Left lung (tissue), 10 donors: ENCODE results near the gene RASA3. TPM values are rescaled to one million over a fixed set of nuclear protein-coding genes. Genes with fewer than 3 reads are reported as not detected.
A peak's percentile ranks its signal among the peaks of the same experiment; 100 is the strongest.

Experiments used
- ATAC-seq: fragments of 200-7000 bp; cut with Tn5 transposase; one replicate; pipeline ENCODE4 v1.9.1; 2020; ENCODE audit warnings: moderate library complexity
- DNase-seq, 4 donors: peaks; one replicate each; pipeline ENCODE4 v3.0.0-alpha.2; 2013 to 2020
- H3K27ac ChIP-seq, 2 donors: fragments of 200-600 bp; sonication (generic) in 1 of 2; one replicate each; pipeline versions ENCODE4 v1.5.0 to v1.8.0; 2020 to 2021
- H3K27me3 ChIP-seq, 2 donors: fragments of 200-600 bp; sonication (generic) in 1 of 2; one replicate each; pipeline versions ENCODE4 v1.5.0 to v1.8.0; 2020 to 2021
- H3K36me3 ChIP-seq, 2 donors: fragments of 200-600 bp; sonication (generic) in 1 of 2; one replicate each; pipeline versions ENCODE4 v1.5.0 to v1.8.0; 2020 to 2021
- H3K4me1 ChIP-seq, 2 donors: fragments of 200-600 bp; one replicate each; pipeline ENCODE4 v1.8.0; 2021
- H3K4me3 ChIP-seq, 2 donors: fragments of 200-600 bp; sonication (generic) in 1 of 2; one replicate each; pipeline versions ENCODE4 v1.5.0 to v1.8.0; 2020 to 2021; ENCODE audit warnings: mild to moderate bottlenecking in 1 of 2
- H3K9me3 ChIP-seq, 2 donors: fragments of 200-600 bp; sonication (generic) in 1 of 2; one replicate each; pipeline versions ENCODE4 v1.5.0 to v1.8.0; 2020 to 2021
- CTCF ChIP-seq, 2 donors: fragments of 200-600 bp; sonication (generic) in 1 of 2; IDR thresholded peaks; one replicate each; pipeline versions ENCODE4 v1.5.0 to v1.8.0; 2021; ENCODE audit warnings: antibody characterized with exemption in 2 of 2
- intact Hi-C, 2 donors: fragments of 100-400 bp; cut with DNase I; formaldehyde crosslinking; loops; one replicate each; pipeline versions ENCODE4 v1.11.2 to v1.14.2; 2022
- polyA plus RNA-seq, 6 donors: library from polyadenylated mRNA; unstranded; fragments of 120-200 nt; gene quantifications; one replicate each; pipeline ENCODE4 v1.2.1, GENCODE V29; 2013; ENCODE audit not compliant: insufficient read length in 6 of 6
- total RNA-seq, 2 donors: library from RNA; stranded (reverse); fragmentation: NEBNext Ultra II Directional; extraction: Animal tissue kit (Norgen Biotek cat#: 25700); gene quantifications; one replicate each; pipeline ENCODE4 v1.2.1, GENCODE V29; 2021
- donor health status: DM: no; HTN: yes; CAD: no.
- donor health status: DM: no; HTN: no; CAD: no.

Gene RASA3
- total and polyA plus RNA-seq, 8 donors: 11.4 to 22.2 (median 12.7) TPM

GRCh38 chr13:114035186-114035582 lies 97.2 kb downstream of the RASA3 start:
- H3K4me1 ChIP-seq: peaks cover 0 to 13% of the 10 kb centered on the region in 2 donors
- H3K27me3 ChIP-seq: no peaks in the 10 kb centered on the region
- no peak overlapping the region for H3K27ac ChIP-seq
- no peak for DNase-seq
- TF ChIP-seq CTCF (IDR thresholded peaks at IDR 0.05): no peak
- intact Hi-C loops: no loop called here
- no peak for ATAC-seq
- no peaks in the 10 kb centered on the region for H3K9me3 ChIP-seq
- no peaks in the 10 kb centered on the region for H3K36me3 ChIP-seq
- H3K4me3 ChIP-seq: no peak overlapping the region

- peaks cover 0 to 13% of the 10 kb centered on the region in 2 donors for H3K4me1 ChIP-seq
- H3K9me3 ChIP-seq: no peaks in the 10 kb centered on the region
- ATAC-seq: no peak
- no peak for TF ChIP-seq CTCF (IDR thresholded peaks at IDR 0.05)
- DNase-seq: no peak
- H3K4me3 ChIP-seq: no peak overlapping the region
- H3K27me3 ChIP-seq: no peaks in the 10 kb centered on the region
- peak overlapping the region in 1 of 2 donors; percentile 3 for H3K27ac ChIP-seq
- intact Hi-C loops: no loop called here
- peaks cover 0 to 5% of the 10 kb centered on the region in 2 donors for H3K36me3 ChIP-seq
These were observed 97.9 kb downstream of the RASA3 start for GRCh38 chr13:114034481-114034891.

- Histone ChIP-seq H3K9me3 (no peaks in the 10 kb centered on the region), H3K4me3 (no peak overlapping the region), H3K27me3 (no peaks in the 10 kb centered on the region), H3K4me1 (peaks cover 0 to 13% of the 10 kb centered on the region in 2 donors), H3K27ac (no peak overlapping the region), H3K36me3 (peaks cover 0 to 6% of the 10 kb centered on the region in 2 donors)
- DNase-seq: no peak
- TF ChIP-seq CTCF (IDR thresholded peaks at IDR 0.05): no peak
- ATAC-seq: no peak
- intact Hi-C loops: no loop called here
These were observed 98.7 kb downstream of the RASA3 start for GRCh38 chr13:114033541-114034315.

- no peak overlapping the region for H3K27ac ChIP-seq
- no peaks in the 10 kb centered on the region for H3K27me3 ChIP-seq
- H3K4me3 ChIP-seq: no peak overlapping the region
- H3K36me3 ChIP-seq: peaks cover 0 to 7% of the 10 kb centered on the region in 2 donors
- ATAC-seq (no peak), DNase-seq (peak in 1 of 4 donors; percentile 55)
- H3K9me3 ChIP-seq: no peaks in the 10 kb centered on the region
- TF ChIP-seq CTCF (IDR thresholded peaks at IDR 0.05): no peak
- intact Hi-C loops: no loop called here
- peaks cover under 1 to 13% of the 10 kb centered on the region in 2 donors for H3K4me1 ChIP-seq
These were observed 100.2 kb downstream of the RASA3 start for GRCh38 chr13:114032126-114032799.

GRCh38 chr13:114031631-114032030 lies 100.8 kb downstream of the RASA3 start:
- TF ChIP-seq CTCF (IDR thresholded peaks at IDR 0.05): no peak
- ATAC-seq (no peak), DNase-seq (peak in 1 of 4 donors; percentile 54)
- intact Hi-C loops: no loop called here
- H3K27ac ChIP-seq: no peak overlapping the region
- H3K27me3 ChIP-seq: no peaks in the 10 kb centered on the region
- no peaks in the 10 kb centered on the region for H3K9me3 ChIP-seq
- H3K4me3 ChIP-seq: no peak overlapping the region
- peaks cover 6 to 13% of the 10 kb centered on the region in 2 donors for H3K4me1 ChIP-seq
- H3K36me3 ChIP-seq: peaks cover 0 to 13% of the 10 kb centered on the region in 2 donors
